ENCODE data around the gene PHF2.

Gene PHF2

DNA sequence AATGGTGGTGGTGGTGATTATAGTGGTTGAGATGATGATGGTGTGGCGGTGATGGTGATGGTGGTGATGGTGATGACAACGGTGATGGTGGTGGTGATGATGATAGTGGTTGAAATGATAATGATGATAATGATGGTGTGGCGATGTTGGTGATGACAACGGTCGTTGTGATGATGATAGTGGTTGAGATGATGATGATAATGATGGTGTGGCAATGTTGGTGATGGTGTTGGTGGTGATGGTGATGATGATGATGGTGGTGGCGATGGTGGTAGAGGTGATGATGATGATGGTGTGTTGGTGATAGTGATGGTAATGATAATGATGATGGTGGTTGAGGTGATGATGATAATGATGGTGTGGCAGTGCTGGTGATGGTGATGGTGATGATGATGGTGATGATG lies 48.0 kb downstream of the PHF2 start:
- DNase-seq (ENCODE audit: low read depth in 2 of 2, low spot score in 1 of 2) = no peak

DNA sequence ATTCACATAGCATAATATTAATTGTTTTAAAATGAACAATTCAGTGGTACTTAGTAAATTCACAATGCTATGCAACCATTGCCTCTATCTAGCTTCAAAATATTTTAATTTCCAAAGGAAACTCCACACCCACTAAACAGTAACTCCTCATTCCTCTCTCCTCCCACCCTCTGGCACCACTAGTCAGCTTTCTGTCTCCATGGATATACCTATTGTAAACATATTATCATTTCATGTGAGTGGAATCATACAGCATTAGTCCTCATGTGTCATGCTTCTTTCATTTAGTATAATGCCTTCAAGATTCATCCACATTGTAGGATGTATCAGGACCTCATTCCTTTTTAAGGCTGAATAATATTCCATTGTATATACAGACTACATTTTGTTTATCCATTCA lies 48.6 kb downstream of the PHF2 start:
- DNase-seq (ENCODE audit: low read depth in 2 of 2, low spot score in 1 of 2) = no peak

DNA sequence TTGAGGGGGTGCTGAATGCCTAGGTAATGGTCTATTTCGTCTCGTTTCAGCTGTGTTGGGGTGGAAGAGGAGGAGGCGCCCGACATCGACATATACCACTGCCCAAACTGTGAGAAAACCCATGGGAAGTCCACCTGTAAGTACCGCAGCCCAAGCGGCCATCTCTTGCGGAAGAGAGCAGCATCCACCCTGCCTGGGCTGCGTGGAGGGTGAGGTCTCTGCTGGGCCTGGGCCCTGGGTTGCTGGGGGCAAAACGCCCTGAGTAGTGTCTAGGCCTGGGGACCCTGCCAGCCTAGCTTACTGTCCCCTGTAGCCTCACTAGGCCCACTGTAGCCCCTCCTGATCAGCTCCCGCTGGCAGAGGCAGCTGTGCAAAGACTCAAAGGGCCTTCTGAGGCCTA lies 53.5 kb downstream of the PHF2 start:
- no peak for DNase-seq (ENCODE audit: low read depth in 2 of 2, low spot score in 1 of 2)

DNA sequence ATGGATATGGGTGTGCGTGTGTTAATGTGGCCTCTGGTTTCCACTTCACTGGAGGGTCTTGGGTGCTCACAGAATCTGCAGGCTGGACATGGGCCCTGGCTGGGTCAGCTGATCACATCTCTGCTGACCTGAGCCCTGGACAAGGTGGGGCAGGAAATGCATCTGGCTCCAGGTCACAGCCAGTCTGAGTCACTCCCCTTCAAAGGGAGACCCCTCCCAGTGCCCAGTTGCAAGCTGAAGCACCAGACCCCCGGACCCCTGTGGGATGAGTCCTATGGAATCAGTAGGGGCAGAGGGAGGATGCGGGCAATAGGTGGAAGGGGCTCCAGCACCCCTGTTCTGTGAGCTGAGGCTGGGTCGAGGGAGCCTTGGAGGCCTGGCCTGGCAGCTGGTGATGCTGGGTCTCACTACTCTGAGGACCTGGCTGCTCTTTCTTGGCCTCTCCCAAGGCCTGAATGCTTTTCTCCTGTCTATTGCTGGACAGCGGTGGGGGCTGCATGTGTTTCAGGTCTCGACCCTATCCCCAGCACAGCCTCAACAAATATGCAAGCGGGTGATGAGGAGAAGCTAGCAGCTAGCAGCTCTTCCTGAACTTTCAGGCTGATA lies 54.5 kb downstream of the PHF2 start:
- DNase-seq (ENCODE audit: low read depth in 2 of 2, low spot score in 1 of 2) = no peak

DNA sequence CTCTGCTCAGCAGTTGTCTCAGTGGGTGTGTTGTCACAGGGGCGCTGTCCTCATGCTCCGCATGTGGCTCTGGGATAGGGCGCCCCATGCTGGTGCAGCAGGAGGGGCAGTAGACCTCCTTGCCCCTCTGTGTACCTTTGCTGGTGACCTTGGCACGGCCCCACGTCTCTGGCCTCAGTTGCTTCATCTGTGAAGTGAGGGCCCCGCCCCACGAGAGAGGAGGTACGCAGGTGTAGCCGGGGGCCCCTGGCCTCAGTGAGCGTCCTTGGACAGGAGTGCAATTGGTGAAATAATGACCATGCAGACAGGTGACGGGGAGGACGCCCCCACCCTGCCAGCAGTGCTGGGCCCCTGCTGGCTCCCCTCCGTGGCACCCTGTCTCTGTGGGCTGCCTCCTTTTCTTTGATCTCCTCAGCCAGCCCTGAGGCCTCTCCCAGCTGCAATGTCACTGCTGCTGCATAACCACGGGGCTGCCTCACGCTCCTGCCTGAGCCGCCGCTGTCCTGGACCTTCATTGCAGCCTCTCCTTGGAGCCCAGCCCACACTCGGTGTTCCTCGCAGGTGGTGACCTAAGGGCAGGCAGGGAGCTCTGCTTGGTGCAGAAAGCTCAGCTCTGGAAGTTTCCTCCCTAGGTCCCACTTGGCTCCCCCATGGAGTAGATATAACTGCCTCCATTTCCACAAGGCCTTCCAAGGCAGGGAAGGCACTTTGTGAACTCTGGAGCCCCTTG lies 57.3 kb downstream of the PHF2 start:
- no peak for DNase-seq (ENCODE audit: low read depth in 2 of 2, low spot score in 1 of 2)

DNA sequence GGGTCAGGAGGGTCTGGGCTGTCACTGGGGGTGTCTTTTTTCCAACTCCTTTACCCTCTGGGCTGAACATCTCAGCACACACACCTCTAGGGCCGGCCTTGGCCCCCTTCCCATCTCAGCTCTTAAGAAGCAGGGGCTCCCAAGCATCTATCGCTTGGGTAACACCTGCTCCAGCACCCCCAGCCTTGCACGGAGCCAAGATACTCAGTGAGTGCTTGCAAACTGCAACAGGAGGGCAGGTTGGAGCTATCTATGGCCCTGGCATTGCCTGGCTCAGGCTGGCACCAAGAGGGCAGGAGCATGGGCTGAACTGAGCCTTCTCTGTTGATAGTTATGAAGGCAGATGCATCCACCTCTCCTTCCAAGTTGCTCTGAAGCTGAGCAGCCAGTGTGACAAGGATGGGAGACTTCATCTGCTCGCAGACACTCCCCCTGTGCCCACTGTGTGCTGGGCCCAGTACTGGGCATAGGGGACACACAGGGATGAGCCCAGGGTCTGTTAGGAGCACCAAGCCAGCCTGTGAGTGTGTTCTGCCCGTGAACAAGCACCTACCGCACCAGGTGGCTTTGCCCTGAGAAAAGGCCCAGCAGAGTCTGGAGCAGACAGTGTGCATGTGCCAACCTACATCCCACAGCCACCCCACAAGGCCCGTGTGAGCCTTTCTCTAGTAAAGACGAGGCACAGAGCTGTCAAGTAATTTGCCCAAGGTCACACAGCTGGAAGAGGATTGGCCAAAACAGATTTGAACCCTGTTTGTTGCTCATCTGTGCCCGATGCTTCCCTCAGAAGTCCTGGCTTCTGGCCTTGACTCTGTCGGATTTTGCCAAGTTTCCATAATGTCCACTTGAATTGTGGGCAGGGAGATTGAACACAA lies 58.2 kb downstream of the PHF2 start:
- DNase-seq (ENCODE audit: low read depth in 2 of 2, low spot score in 1 of 2) = no peak

DNA sequence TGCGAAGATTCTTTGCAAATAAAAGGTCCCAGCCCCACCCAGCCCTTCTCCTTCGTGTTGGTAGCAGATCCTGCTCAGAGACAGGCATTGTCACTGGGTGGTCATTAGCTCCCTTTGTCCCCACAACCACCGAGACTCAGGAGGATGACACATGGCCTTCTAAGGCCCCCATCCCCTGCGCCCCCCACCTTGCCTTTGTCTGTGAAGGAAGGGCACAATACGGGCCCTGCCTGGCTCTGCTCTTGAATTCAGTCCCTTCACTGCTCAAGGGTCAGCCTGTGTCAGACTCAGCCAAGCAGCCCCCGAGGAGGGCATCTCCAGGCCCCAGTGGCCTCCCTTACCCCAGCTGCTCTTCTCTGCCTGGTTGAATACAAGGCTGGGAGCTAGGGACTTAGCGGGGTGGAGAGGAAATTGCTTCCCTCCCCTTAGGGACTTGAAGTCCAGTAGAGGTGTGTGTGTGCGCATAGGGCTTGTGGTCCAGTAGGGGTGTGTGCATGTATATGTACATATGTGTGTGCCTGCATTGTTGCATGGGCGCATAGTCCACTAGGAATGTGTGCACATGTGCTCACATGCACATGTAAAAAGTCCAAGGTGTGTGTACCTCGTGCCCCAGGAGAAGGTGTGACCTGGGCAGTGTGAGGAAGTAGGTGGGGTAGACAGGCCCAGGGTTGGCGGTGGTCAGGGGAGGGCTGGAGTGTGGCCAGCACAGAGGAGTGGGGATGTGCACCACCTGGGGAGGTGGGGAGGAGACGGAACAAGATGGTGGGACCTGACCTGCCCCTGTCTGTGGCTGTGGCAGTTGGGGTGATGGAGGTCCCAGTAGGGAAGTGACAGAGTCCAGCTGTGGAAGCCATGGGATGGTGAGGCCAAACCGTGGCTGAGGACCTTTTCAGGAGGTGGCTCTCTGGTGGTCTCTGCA lies 59.1 kb downstream of the PHF2 start:
- no peak for DNase-seq (ENCODE audit: low read depth in 2 of 2, low spot score in 1 of 2)

DNA sequence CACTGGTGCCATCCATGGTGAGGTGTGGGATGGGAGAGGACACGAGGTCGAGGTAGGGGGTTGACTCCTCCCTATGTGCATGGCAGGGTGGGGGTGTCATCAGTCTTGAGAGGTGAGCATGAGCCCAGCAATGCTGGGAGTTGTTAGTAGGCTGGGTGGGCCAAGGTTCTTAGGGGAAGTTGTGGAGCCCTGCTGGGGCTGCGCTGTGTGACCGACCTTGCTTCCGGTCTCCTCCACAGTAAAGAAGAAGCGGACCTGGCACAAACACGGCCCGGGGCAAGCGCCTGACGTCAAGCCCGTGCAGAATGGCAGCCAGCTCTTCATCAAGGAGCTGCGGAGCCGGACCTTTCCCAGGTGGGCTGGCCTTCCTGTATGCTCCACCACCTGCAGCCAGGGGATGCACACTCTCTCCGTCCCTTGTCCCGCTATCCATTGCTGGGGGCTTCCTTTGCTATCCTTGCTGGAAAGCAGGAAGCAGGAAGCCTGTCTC lies 59.8 kb downstream of the PHF2 start:
- DNase-seq (ENCODE audit: low read depth in 2 of 2, low spot score in 1 of 2) = no peak

DNA sequence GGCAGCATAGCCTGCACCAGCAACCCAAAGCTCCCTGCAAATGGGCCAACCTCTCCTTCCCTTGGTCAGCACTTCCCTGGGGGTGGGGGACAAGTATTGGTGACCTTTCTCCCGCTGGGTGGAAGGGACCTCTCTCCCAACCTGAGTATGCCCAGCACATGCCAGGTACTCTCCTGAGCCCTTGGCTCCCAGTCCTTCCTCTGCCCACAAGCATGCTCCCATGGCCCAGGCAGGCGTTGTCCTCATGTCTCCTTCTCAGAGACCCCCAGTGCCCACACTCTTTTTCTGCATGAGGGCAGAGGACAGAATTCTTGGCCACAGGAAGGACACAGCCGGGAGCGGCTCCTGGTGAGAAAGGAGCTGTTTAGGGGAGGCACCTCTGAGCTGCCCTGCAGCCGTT lies 60.3 kb downstream of the PHF2 start:
- no peak for DNase-seq (ENCODE audit: low read depth in 2 of 2, low spot score in 1 of 2)

DNA sequence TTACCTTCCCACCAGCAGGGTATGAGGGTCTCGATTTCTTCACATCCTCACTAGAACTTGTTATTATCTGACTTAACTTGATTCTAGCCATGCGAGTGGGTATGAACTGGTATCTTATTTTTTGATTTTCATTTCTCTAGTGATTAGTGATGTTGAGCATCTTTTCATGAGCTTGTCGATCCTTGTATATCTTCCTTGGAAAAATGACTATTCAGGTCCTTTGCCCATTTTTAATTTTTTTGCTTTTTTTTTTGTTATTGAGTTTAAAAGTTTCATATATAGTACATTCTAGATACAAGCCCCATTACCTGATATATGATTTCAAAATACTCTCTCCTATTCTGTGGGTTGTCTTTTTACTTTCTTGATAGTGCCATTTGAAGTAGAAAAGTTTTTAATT lies 61.5 kb downstream of the PHF2 start:
- DNase-seq (ENCODE audit: low read depth in 2 of 2, low spot score in 1 of 2) = no peak

DNA sequence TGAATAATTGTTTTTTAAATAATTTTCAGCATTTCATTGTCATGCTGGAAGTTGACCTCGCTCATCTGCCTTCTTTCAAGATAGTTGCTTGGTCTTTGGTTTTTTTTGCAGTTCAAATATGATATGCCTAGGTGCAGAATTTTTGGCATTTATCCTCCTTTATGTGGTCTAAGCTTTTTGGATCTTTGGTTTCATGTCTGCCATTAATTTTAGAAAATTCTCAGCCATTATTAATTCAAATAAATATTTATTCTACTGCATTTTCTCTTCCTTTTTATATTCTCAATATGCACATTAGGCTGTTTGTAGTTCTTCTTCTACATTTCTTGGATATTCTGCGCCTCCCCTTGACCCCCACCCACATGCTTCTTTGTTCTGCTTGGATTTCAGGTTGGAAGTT lies 63.6 kb downstream of the PHF2 start:
- DNase-seq (ENCODE audit: low read depth in 2 of 2, low spot score in 1 of 2) = no peak

DNA sequence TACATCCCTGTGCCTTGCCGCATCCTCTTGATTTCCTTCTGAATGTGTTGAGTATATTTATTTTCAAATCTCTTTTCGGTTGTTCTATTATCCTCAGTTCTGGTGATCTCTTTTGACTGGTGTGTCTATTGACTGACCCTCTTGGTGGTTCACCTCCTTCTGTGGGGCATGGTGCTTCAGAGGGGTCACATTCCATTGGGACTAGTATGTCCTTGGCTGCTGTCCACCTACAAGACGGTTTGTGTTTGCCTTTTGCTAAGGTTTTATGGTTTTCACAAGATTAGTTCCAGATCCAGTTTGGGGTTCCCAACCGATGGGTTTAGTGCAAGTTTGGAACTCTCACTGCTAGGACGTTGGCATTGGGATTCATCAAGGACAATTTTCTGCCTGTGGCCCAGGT lies 66.6 kb downstream of the PHF2 start:
- DNase-seq (ENCODE audit: low read depth in 2 of 2, low spot score in 1 of 2) = no peak

DNA sequence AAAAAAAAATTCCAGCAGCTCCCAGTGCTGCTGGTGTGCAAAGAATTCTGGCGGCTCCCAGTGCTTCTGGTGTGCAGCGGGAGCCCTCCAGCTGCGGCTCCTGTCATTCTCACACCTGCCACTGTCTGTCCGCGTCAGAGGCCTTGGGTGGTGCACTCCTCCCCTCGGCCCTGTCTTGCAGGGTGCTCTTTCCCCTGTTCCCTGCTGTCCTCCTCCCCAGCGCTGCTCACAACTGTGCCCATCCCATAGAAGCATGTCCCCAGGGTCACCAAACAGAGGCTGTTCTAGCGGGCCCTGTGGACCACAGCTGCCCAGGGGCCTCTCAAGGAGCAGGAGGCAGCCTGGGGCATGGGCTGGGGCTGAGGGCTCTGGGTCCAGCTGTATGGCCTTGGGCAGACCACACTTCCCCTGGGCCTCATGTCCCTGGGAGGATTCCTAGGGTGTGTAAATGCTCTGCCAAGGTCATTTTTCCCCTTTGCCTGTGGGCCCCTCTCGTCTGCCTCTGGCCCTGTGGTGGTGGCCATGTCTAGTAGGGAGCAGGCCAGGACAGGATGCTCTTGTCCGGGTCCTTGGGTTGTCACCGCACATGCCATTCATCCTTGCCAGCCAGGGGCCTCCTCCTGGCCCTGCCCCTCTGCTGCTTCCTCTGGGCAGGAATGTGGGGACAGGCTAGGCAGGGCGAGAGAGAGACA lies 68.2 kb downstream of the PHF2 start:
- DNase-seq (ENCODE audit: low read depth in 2 of 2, low spot score in 1 of 2) = no peak

DNA sequence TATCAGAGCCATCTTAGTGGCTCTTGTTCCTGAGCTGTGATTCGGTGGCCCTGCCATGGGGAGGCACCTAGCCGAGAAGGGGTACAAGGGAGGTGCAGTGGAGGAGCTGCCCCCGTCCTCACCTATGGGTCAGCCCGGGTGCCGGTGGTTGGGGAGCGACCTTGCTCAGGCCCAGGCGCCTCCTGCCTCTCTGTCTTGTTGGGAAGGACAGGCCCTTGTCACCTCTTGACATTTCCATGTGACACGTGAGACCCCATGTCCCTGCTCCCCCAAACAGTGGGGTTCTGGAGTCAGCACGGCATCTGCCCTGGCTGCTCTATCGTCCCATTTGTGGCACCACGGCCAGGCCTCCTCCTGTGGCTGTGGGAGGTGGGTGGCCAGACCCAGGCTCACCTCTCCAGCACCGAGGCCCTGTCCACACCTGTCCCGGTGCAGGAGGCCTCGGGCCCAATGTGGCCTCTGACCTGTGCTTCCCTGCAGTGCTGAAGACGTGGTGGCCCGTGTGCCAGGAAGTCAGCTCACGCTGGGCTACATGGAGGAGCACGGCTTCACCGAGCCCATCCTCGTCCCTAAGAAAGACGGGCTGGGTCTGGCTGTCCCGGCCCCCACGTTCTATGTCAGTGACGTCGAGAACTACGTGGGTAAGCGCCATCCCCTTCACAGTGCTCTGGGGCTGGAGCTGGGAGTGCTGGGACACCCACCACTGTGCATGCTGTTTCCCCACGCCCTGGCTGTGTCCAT lies 68.9 kb downstream of the PHF2 start:
- no peak for DNase-seq (ENCODE audit: low read depth in 2 of 2, low spot score in 1 of 2)

DNA sequence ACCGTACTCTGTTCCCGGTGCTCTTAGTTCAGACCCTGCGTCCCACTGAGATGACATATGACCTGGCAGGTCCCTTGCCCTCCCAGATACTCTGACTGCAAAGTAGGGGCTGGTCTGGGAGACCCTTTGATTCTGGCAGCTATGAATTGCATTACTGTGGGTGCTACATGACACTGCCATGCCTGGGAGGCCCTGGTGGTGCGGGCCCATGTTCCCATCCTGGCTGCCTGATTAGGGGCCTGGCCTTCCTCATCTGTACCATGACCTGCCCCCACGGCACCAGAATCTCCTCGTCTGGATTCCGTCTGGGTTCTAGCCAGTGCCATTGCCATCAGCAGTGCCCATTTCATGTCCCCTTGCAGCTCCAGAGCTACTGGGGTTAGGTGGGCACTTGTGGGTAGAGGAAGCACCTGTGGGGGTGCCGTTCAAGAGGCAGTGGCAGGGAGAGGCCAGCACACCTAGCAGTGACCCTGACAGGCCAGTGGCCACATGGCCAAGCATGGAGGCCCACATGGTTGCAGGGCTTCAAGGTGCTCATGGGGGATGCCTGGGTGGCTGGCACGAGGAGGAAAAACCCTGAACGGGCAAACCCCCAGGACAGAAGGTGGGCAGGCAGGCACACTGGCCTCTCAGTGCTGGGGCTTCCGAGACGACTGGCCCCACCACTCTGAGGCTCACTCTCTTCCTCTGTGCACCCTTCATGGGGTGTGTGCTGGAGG lies 69.7 kb downstream of the PHF2 start:
- no peak for DNase-seq (ENCODE audit: low read depth in 2 of 2, low spot score in 1 of 2)

DNA sequence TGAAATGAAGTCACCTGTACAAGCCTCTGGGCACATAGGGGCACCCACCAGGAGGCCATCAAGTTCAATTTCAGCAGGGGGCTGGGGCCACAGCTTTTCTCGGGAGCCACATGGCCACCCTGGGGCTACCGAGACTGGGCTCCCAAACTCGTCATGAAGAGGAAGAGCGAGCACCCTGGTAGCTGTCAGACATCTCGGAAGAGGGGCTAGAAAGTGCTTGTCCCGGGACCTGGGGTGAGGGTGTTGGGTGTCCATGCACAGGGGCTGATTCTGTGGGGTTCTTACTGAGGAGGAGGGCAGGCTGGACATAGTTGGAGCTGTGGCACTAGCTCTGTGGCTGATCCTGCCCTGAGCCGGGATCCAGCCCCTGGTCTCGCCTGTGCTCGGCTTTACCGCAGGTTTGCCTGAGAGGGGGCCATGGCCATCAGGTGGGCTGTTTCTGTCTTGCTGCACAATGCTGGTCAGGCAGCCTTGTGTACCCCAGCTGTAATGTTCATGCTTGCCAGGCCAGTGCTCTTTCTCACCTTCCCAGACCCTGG lies 70.3 kb downstream of the PHF2 start:
- no peak for DNase-seq (ENCODE audit: low read depth in 2 of 2, low spot score in 1 of 2)

DNA sequence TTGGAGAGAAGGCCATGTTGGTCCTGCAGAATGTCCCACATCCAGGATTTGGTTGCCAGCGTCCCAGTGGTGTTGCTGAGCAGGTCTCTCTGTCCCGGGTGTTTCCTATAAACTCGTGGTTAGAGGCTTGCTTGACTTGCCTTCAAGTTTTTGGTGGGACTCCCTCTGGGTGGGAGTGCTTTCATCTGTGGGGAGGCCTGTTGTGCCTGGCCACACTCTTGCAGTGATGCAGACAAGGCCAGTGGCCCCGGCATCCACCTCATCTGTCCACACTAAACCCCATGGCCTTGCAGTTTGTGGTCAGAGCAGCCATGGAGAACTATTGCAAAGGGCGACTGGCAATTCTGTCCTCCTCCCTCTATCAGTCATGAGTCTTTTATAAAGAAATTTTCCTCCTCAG lies 71.8 kb downstream of the PHF2 start:
- DNase-seq (ENCODE audit: low read depth in 2 of 2, low spot score in 1 of 2) = no peak

DNA sequence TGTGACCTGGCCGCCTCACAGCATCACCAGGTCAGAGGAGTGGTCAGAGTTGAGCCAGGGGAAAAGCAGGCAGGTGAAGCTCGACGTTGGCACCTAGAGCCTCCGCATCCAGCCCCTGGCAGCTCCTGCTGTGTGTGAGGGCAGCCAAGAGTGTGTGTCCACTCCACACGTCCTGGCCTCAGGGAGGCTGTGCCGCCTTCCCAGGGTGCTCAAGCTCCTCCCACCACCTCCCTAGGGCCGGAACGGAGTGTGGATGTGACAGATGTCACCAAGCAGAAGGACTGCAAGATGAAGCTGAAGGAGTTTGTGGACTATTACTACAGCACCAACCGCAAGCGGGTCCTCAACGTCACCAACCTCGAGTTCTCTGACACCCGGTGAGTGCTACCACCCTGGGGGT lies 72.5 kb downstream of the PHF2 start:
- DNase-seq (ENCODE audit: low read depth in 2 of 2, low spot score in 1 of 2) = no peak
